A549 (cell line): ENCODE results near the gene ARRDC5. TPM values are rescaled to one million over a fixed set of nuclear protein-coding genes. Genes with fewer than 3 reads are reported as not detected.
A peak's percentile ranks its signal among the peaks of the same experiment; 100 is the strongest.

Source experiments
- ATAC-seq, 2 experiments: fragments of 200-7000 bp in 1 of 2; fragments of >200 bp in 1 of 2; cut with Nextera tagmentation in 1 of 2; cut with Tn5 transposase in 1 of 2; 3 replicates each; pipeline versions ENCODE4 v1.8.0 to v1.9.1; 2018 to 2020; ENCODE audit warnings: mild to moderate bottlenecking in 1 of 2, moderate library complexity in 1 of 2
- CTCF ChIA-PET: fragments of 300-600 bp; sonication (Branson Sonifier 250); formaldehyde crosslinking; extraction: SDS; loops from one replicate; lab custom pipeline; 2021; ENCODE audit warnings: antibody characterized with exemption, inconsistent platforms; lab: Yijun Ruan, JAX
- POLR2A ChIA-PET: fragments of 350-600 bp; formaldehyde crosslinking; extraction: SDS; loops from one replicate; lab custom pipeline; 2021; ENCODE audit warnings: antibody characterized with exemption, inconsistent platforms; lab: Yijun Ruan, JAX
- DNase-seq, 2 experiments: peaks; one replicate each; pipeline versions ENCODE4 v3.0.0 to v3.0.0-alpha.2; 2011 to 2016; ENCODE audit warnings: low read depth in 1 of 2, low spot score in 1 of 2
- FAIRE-seq: peaks from 2 replicates; lab custom pipeline; 2011; peaks lifted over from hg19 to GRCh38; lab: Jason Lieb, UNC
- H3K27ac ChIP-seq, 2 experiments: fragments of >200 bp; sonication (Bioruptor Twin); formaldehyde crosslinking; 3 replicates each; pipeline ENCODE4 v1.5.1; 2016 to 2017
- H3K4me1 ChIP-seq: fragments of >200 bp; sonication (Bioruptor Twin); formaldehyde crosslinking; 3 replicates; pipeline ENCODE4 v1.6.1; 2016
- H3K4me2 ChIP-seq: fragments of >200 bp; sonication (Bioruptor Twin); formaldehyde crosslinking; 3 replicates; pipeline ENCODE4 v1.6.1; 2016
- H3K4me3 ChIP-seq: fragments of >200 bp; sonication (Bioruptor Twin); formaldehyde crosslinking; 3 replicates; pipeline ENCODE4 v1.5.1; 2016
- H3K9me3 ChIP-seq: fragments of >200 bp; sonication (Bioruptor Twin); formaldehyde crosslinking; 3 replicates; pipeline ENCODE4 v1.6.1; 2016
- CEBPB ChIP-seq, 2 experiments: fragments of >200 bp in 1 of 2; sonication (Bioruptor Twin) in 1 of 2; formaldehyde crosslinking in 1 of 2; IDR thresholded peaks; 2 replicates each; pipeline ENCODE4 v1.6.1; 2012 to 2016
- EP300 ChIP-seq, 2 experiments: fragments of >200 bp; sonication (Bioruptor Twin); formaldehyde crosslinking; IDR thresholded peaks; 2 replicates in 1 of 2; 3 replicates in 1 of 2; pipeline ENCODE4 v1.6.1; 2016 to 2017
- ESRRA ChIP-seq: fragments of 150-350 bp; IDR thresholded peaks from 2 replicates; pipeline ENCODE4 v1.6.1; 2014; ENCODE audit warnings: mild to moderate bottlenecking, low read length, borderline replicate concordance
- FOSL2 ChIP-seq, 2 experiments: fragments of 450-650 bp in 1 of 2; fragments of >200 bp in 1 of 2; sonication (Bioruptor Twin) in 1 of 2; formaldehyde crosslinking; IDR thresholded peaks; 2 replicates each; pipeline versions ENCODE4 v1.5.0 to v1.6.1; 2016 to 2020; ENCODE audit warnings: mild to moderate bottlenecking in 1 of 2, moderate library complexity in 1 of 2
- GATA3 ChIP-seq: IDR thresholded peaks from 2 replicates; pipeline ENCODE4 v1.6.1; 2012; ENCODE audit warnings: borderline replicate concordance
- HDAC2 ChIP-seq: fragments of 200-600 bp; sonication (generic); IDR thresholded peaks from 2 replicates; pipeline ENCODE4 v1.6.1; 2016
- JUN ChIP-seq, 2 experiments: fragments of >200 bp; sonication (Bioruptor Twin); formaldehyde crosslinking; IDR thresholded peaks; 2 replicates in 1 of 2; 3 replicates in 1 of 2; pipeline ENCODE4 v1.6.1; 2016 to 2017
- KDM1A ChIP-seq: fragments of 200-600 bp; sonication (generic); IDR thresholded peaks from 2 replicates; pipeline ENCODE4 v1.6.1; 2016; ENCODE audit warnings: low read depth, mild to moderate bottlenecking
- MAFK ChIP-seq: fragments of 450-650 bp; IDR thresholded peaks from 2 replicates; pipeline ENCODE4 v1.6.1; 2014; ENCODE audit not compliant: partially characterized antibody
- POLR2A ChIP-seq: IDR thresholded peaks from 2 replicates; pipeline ENCODE4 v1.6.1; 2012; ENCODE audit warnings: mild to moderate bottlenecking, low read length
- POLR2AphosphoS2 ChIP-seq: conservative IDR thresholded peaks from 2 replicates; pipeline ENCODE4 v1.6.1; 2012; ENCODE audit warnings: low read length, improper control_type of control experiment, inconsistent platforms
- RARB ChIP-seq: fragments of 250-450 bp; sonication (Bioruptor Pico); IDR thresholded peaks from 2 replicates; pipeline ENCODE4 v1.8.0; 2021; ENCODE audit warnings: mild to moderate bottlenecking, moderate library complexity
- RCOR1 ChIP-seq: fragments of 150-350 bp; IDR thresholded peaks from 2 replicates; pipeline ENCODE4 v1.6.1; 2014; ENCODE audit warnings: antibody characterized with exemption, low read length, low read depth
- TP53 ChIP-seq: fragments of 250-450 bp; sonication (Bioruptor Pico); IDR thresholded peaks from 2 replicates; pipeline ENCODE4 v1.5.0; 2021; ENCODE audit warnings: mild to moderate bottlenecking, moderate library complexity
- ZC3H11A ChIP-seq: fragments of 450-650 bp; IDR thresholded peaks from 2 replicates; pipeline ENCODE4 v1.6.1; 2014; ENCODE audit warnings: antibody characterized with exemption, mild to moderate bottlenecking
- WGBS: methylation state at CpG from one replicate; pipeline ENCODE4 v1.1.6; 2017; ENCODE audit errors: missing lambda C conversion rate; 5-methylcytosine and 5-hydroxymethylcytosine counted together
- polyA plus RNA-seq, 4 experiments: library from polyadenylated mRNA; depleted of rRNA in 3 of 4; stranded (reverse); fragments of >200 nt; fragmentation: RNase III in 1 of 4; extraction: RNeasy Plus Mini Kit Qiagen cat#74134 plus additional on column Dnase treatment in 1 of 4; gene quantifications; 2 replicates in 3 of 4; 3 replicates in 1 of 4; pipeline ENCODE4 v1.2.3, GENCODE V29; 2011 to 2017
- TF ChIP-seq, protein P1 (sequence below): IDR thresholded peaks from 2 replicates; pipeline ENCODE4 v1.6.1; 2012
- TF ChIP-seq, protein P2 (sequence below): IDR thresholded peaks from 2 replicates; pipeline ENCODE4 v1.6.1; 2012
- TF ChIP-seq, protein P3 (sequence below): fragments of 150-350 bp; IDR thresholded peaks from 2 replicates; pipeline ENCODE4 v1.6.1; 2014; ENCODE audit warnings: low read depth, mild to moderate bottlenecking, low read length
- TF ChIP-seq, protein P4 (sequence below): fragments of >200 bp; sonication (Bioruptor Twin); formaldehyde crosslinking; IDR thresholded peaks from 3 replicates; pipeline ENCODE4 v1.6.1; 2016
- TF ChIP-seq, protein P5 (sequence below): fragments of >200 bp; sonication (Bioruptor Twin); formaldehyde crosslinking; IDR thresholded peaks from 3 replicates; pipeline ENCODE4 v1.5.1; 2016
- TF ChIP-seq, protein P6 (sequence below): IDR thresholded peaks from 2 replicates; pipeline ENCODE4 v1.6.1; 2012; ENCODE audit warnings: low read depth, borderline replicate concordance
- TF ChIP-seq, protein P7 (sequence below): fragments of 250-450 bp; sonication (Bioruptor Pico); IDR thresholded peaks from 2 replicates; pipeline ENCODE4 v1.5.0; 2021; ENCODE audit warnings: mild to moderate bottlenecking, moderate library complexity, borderline replicate concordance

The ARRDC5 gene
- polyA plus RNA-seq, 2 of the 4 experiments (the other 2 are of a cell fraction), result not detected

DNA sequence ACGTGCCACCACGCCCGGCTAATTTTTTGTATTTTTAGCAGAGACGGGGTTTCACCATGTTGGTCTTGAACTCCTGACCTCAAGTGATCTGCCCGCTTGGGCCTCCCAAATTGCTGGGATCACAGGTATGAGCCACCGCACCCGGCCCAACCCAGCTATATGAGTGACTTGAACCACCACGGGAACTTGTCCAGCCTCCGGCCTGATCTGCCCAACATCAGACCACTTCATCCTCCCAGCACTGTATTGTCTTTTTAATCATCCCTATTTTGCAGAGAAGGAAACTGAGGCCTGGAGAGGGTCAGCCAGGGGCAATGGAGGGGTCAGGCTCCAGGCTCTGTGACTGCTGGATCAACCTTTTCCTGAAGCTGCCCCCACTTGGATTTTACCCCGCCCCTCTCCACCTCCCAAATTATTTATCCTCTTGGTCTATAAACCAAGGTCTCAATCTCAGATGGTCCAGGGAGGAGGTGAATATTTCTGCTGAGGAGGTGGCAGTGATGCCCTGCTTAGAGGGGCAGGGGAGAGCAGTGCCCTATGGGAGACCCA is 34.3 kb downstream of the ARRDC5 start:
- H3K4me3 ChIP-seq, result no peak overlapping the region; the same call in 2 of the 3 replicates
- TF ChIP-seq EP300 (IDR thresholded peaks at IDR 0.05) (no peak), JUN (IDR thresholded peaks at IDR 0.05) (peak in 1 of 2 experiments; percentile 7; a peak in 1 of 5 replicates)
- H3K4me1 ChIP-seq, result peaks cover 37% of the 10 kb centered on the region
- WGBS, result 42% methylated on average over 8 of the region's 10 CpGs
- CTCF ChIA-PET, result interaction anchor here (0.6 to 10.5 kb wide), 9 partner anchors 9 to 59 kb away, joined by 3 to 170 read pairs (median 4); no protein-coding TSS in a partner anchor
- no peaks in the 10 kb centered on the region for H3K9me3 ChIP-seq
- ATAC-seq, result no peak
- peak overlapping the region; percentile 90 to 94 for H3K27ac ChIP-seq
- peak overlapping the region; percentile 51 for H3K4me2 ChIP-seq
- no peak for FAIRE-seq
- POLR2A ChIA-PET, result interaction anchor here (2.7 kb wide), 1 partner anchor 44 kb away, joined by 13 read pairs; no protein-coding TSS in a partner anchor
- DNase-seq, result no peak

DNA sequence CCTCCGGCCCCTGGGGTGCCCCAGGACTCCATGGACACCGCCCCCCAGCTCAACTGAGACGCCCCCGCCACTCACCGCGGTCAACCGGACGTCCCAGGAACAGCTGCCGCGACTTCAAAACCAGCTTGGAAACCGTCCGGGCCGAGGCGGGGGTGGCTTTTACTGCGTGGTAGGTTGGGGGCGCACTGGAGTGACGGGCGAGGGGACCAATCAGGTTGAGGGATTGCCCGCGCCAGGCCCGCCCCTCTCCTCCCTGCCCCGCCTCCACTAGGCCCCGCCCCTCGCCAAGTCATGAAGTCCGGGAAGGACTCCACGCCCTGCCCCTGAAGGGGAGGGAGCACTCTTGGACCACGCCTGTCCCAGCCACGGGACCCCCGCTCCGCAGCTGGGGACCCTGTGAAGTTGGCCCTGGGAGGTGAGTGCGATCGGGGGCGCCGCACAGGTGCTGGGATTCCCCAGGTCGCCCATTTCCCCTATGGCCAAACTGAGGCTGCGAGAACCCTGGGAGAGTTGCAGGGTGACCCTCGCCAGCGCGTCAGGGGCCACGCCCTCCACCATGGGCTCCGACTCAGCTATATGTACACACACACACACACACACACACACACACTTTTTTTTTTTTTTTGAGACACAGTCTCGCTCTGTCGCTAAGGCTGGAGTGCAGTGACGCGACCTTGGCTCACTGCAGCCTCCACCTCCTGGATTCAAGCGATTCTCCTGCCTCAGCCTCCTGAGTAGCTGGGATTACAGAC is 35.0 kb downstream of the ARRDC5 start, which contains the start of gene PLIN3:
Gene PLIN3 (minus strand): TSS at position 134 of the 752 bp plus-strand sequence. CDS start 6,273 bp downstream, outside the sequence.
- peak within 1 kb of the TSS; percentile 93 for H3K4me2 ChIP-seq
- 2% methylated on average over 9 of the region's 46 CpGs for WGBS

More for the DNA sequence above, 35.0 kb downstream of the ARRDC5 start, which contains the start of gene PLIN3:
- ChIA-PET CTCF (interaction anchor here (0.6 to 10.5 kb wide), 9 partner anchors 10 to 475 kb away, joined by 3 to 170 read pairs (median 4); partner anchors contain the start of gene FEM1A), POLR2A (interaction anchor here (1.0 to 2.7 kb wide), 3 partner anchors 20 to 143 kb away, joined by 3 to 13 read pairs (median 4); no protein-coding TSS in a partner anchor)
- H3K4me3 ChIP-seq, result peak within 1 kb of the TSS; percentile 97
- TF ChIP-seq, protein P1, sequence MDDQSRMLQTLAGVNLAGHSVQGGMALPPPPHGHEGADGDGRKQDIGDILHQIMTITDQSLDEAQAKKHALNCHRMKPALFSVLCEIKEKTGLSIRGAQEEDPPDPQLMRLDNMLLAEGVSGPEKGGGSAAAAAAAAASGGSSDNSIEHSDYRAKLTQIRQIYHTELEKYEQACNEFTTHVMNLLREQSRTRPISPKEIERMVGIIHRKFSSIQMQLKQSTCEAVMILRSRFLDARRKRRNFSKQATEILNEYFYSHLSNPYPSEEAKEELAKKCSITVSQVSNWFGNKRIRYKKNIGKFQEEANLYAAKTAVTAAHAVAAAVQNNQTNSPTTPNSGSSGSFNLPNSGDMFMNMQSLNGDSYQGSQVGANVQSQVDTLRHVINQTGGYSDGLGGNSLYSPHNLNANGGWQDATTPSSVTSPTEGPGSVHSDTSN, result peak; percentile 95
- TF ChIP-seq, protein P2, sequence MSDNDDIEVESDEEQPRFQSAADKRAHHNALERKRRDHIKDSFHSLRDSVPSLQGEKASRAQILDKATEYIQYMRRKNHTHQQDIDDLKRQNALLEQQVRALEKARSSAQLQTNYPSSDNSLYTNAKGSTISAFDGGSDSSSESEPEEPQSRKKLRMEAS, result peak; percentile 66
- no peak for TF ChIP-seq RCOR1
- TF ChIP-seq, protein P3, sequence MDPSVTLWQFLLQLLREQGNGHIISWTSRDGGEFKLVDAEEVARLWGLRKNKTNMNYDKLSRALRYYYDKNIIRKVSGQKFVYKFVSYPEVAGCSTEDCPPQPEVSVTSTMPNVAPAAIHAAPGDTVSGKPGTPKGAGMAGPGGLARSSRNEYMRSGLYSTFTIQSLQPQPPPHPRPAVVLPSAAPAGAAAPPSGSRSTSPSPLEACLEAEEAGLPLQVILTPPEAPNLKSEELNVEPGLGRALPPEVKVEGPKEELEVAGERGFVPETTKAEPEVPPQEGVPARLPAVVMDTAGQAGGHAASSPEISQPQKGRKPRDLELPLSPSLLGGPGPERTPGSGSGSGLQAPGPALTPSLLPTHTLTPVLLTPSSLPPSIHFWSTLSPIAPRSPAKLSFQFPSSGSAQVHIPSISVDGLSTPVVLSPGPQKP, result no peak
- TF ChIP-seq TP53 (CRISPR knock-in tag), result no peak
- no peak for TF ChIP-seq HDAC2
- TF ChIP-seq FOSL2 (IDR thresholded peaks at IDR 0.05), result no peak
- no peak for TF ChIP-seq FOSL2 (CRISPR knock-in tag; IDR thresholded peaks at IDR 0.05)
- no peak for TF ChIP-seq MAFK
- TF ChIP-seq, protein P4, sequence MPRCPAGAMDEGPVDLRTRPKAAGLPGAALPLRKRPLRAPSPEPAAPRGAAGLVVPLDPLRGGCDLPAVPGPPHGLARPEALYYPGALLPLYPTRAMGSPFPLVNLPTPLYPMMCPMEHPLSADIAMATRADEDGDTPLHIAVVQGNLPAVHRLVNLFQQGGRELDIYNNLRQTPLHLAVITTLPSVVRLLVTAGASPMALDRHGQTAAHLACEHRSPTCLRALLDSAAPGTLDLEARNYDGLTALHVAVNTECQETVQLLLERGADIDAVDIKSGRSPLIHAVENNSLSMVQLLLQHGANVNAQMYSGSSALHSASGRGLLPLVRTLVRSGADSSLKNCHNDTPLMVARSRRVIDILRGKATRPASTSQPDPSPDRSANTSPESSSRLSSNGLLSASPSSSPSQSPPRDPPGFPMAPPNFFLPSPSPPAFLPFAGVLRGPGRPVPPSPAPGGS, result 0 out of 3 replicates have a peak, but pooled peaks have one; percentile 35
- no peak for TF ChIP-seq RARB (CRISPR knock-in tag)
- TF ChIP-seq POLR2AphosphoS2, result no peak
- TF ChIP-seq KDM1A, result peak; percentile 86
- peak in 1 of 2 experiments; percentile 22; a peak in 1 of 5 replicates for TF ChIP-seq JUN (IDR thresholded peaks at IDR 0.05)
- peak; percentile 66; the same call in 1 of the 2 replicates for TF ChIP-seq ESRRA
- TF ChIP-seq, protein P5, sequence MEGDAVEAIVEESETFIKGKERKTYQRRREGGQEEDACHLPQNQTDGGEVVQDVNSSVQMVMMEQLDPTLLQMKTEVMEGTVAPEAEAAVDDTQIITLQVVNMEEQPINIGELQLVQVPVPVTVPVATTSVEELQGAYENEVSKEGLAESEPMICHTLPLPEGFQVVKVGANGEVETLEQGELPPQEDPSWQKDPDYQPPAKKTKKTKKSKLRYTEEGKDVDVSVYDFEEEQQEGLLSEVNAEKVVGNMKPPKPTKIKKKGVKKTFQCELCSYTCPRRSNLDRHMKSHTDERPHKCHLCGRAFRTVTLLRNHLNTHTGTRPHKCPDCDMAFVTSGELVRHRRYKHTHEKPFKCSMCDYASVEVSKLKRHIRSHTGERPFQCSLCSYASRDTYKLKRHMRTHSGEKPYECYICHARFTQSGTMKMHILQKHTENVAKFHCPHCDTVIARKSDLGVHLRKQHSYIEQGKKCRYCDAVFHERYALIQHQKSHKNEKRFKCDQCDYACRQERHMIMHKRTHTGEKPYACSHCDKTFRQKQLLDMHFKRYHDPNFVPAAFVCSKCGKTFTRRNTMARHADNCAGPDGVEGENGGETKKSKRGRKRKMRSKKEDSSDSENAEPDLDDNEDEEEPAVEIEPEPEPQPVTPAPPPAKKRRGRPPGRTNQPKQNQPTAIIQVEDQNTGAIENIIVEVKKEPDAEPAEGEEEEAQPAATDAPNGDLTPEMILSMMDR, result no peak
- TF ChIP-seq GATA3, result no peak; the same call in 1 of the 2 replicates
- TF ChIP-seq ZC3H11A, result no peak
- TF ChIP-seq, protein P6, sequence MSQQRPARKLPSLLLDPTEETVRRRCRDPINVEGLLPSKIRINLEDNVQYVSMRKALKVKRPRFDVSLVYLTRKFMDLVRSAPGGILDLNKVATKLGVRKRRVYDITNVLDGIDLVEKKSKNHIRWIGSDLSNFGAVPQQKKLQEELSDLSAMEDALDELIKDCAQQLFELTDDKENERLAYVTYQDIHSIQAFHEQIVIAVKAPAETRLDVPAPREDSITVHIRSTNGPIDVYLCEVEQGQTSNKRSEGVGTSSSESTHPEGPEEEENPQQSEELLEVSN, result no peak
- no peak for TF ChIP-seq CEBPB (IDR thresholded peaks at IDR 0.05)
- TF ChIP-seq, protein P7, sequence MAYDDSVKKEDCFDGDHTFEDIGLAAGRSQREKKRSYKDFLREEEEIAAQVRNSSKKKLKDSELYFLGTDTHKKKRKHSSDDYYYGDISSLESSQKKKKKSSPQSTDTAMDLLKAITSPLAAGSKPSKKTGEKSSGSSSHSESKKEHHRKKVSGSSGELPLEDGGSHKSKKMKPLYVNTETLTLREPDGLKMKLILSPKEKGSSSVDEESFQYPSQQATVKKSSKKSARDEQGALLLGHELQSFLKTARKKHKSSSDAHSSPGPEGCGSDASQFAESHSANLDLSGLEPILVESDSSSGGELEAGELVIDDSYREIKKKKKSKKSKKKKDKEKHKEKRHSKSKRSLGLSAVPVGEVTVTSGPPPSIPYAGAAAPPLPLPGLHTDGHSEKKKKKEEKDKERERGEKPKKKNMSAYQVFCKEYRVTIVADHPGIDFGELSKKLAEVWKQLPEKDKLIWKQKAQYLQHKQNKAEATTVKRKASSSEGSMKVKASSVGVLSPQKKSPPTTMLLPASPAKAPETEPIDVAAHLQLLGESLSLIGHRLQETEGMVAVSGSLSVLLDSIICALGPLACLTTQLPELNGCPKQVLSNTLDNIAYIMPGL (CRISPR knock-in tag), result no peak
- peak; percentile 25; the same call in 1 of the 2 replicates for TF ChIP-seq POLR2A
- peak within 1 kb of the TSS; percentile 90 to 94 for H3K27ac ChIP-seq
- ATAC-seq (peak; percentile 84 to 88), DNase-seq (peak; percentile 93 to 96), FAIRE-seq (no peak)
- peaks cover 37% of the 10 kb centered on the region for H3K4me1 ChIP-seq
- no peaks in the 10 kb centered on the region for H3K9me3 ChIP-seq
